Osteocyte (in vitro differentiated cells): Measurements from ENCODE around the gene FASTKD1. TPM values are rescaled to one million over a fixed set of nuclear protein-coding genes. Genes with fewer than 3 reads are reported as not detected.

Source experiments
- DNase-seq: peaks from one replicate; pipeline ENCODE4 v3.0.0; 2021; ENCODE audit warnings: mixed read lengths; ENCODE audit not compliant: unreplicated experiment; ENCODE audit errors: extremely low spot score
- H3K27ac Mint-ChIP-seq: one replicate; pipeline ENCODE4 v1.8.0; 2021; ENCODE audit warnings: mild to moderate bottlenecking, mixed read lengths; ENCODE audit not compliant: unreplicated experiment
- H3K27me3 Mint-ChIP-seq: one replicate; pipeline ENCODE4 v1.8.0; 2021; ENCODE audit warnings: mixed read lengths; ENCODE audit not compliant: unreplicated experiment
- H3K36me3 Mint-ChIP-seq: one replicate; pipeline ENCODE4 v1.8.0; 2021; ENCODE audit warnings: mixed read lengths; ENCODE audit not compliant: unreplicated experiment
- H3K4me1 Mint-ChIP-seq: one replicate; pipeline ENCODE4 v1.8.0; 2021; ENCODE audit warnings: mixed read lengths; ENCODE audit not compliant: unreplicated experiment
- H3K4me3 Mint-ChIP-seq: one replicate; pipeline ENCODE4 v1.8.0; 2021; ENCODE audit warnings: mild to moderate bottlenecking, moderate library complexity, mixed read lengths; ENCODE audit not compliant: unreplicated experiment
- H3K9me3 Mint-ChIP-seq: one replicate; pipeline ENCODE4 v1.8.0; 2021; ENCODE audit warnings: mixed read lengths; ENCODE audit not compliant: unreplicated experiment
- total RNA-seq: library from RNA; stranded (reverse); gene quantifications from 2 replicates; pipeline ENCODE4 v1.2.1, GENCODE V29; 2021
- TF ChIP-seq, protein P1 (sequence below): fragments of 200-600 bp; sonication (generic); IDR thresholded peaks from 2 replicates; pipeline ENCODE4 v1.5.0; 2021; ENCODE audit warnings: antibody characterized with exemption, mild to moderate bottlenecking, moderate library complexity

The FASTKD1 gene
- total RNA-seq, 1 donor from 2014 or later: 15.6 TPM

DNA sequence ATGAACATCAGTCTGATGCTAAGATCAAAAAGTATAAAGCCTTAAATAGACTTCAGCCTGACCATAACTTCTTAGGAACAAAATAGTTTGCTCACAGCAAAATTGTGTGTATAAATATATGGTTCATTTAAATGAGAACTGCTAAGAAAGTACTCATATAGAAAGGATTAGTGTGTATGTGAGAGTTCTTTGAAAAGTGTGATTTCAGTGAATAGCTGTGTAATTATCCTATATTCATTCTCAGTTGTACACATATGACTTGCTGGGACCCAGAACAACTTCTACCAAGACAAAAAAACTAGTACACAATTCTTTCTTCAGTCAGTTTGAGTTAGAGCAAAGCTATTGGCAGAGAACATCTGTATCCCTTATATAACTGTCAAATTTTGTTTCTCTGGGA lies 87.2 kb downstream of the FASTKD1 start:
- DNase-seq: no peak
- Mint-ChIP-seq H3K4me1 (no peaks in the 10 kb centered on the region), H3K9me3 (no peaks in the 10 kb centered on the region), H3K27ac (no peak overlapping the region), H3K4me3 (no peak overlapping the region), H3K36me3 (peaks cover 31% of the 10 kb centered on the region), H3K27me3 (no peaks in the 10 kb centered on the region)
- TF ChIP-seq, protein P1, sequence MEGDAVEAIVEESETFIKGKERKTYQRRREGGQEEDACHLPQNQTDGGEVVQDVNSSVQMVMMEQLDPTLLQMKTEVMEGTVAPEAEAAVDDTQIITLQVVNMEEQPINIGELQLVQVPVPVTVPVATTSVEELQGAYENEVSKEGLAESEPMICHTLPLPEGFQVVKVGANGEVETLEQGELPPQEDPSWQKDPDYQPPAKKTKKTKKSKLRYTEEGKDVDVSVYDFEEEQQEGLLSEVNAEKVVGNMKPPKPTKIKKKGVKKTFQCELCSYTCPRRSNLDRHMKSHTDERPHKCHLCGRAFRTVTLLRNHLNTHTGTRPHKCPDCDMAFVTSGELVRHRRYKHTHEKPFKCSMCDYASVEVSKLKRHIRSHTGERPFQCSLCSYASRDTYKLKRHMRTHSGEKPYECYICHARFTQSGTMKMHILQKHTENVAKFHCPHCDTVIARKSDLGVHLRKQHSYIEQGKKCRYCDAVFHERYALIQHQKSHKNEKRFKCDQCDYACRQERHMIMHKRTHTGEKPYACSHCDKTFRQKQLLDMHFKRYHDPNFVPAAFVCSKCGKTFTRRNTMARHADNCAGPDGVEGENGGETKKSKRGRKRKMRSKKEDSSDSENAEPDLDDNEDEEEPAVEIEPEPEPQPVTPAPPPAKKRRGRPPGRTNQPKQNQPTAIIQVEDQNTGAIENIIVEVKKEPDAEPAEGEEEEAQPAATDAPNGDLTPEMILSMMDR: no peak

GRCh38 chr2:169485650-169486138 lies 88.0 kb downstream of the FASTKD1 start:
- DNase-seq: no peak
- no peak overlapping the region for H3K4me3 Mint-ChIP-seq

DNA sequence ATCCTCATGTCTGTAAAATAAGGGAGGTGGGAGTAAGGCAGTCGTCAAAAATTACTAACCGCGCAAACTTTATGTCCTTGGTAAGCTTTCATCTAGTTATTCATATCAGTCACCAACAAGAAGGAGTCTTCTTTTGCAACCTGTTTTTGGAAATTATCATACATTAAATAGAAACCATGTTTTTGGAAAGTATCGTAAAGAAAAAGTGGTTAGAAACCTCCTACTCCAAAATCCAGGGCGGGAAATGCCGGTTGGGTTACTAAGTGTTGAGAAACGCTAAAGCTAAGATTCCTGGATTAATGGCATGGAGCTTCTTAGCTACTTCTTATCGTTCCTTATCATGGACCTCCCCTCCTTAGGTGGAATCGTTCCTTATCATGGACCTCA lies 93.6 kb downstream of the FASTKD1 start:
- peak overlapping the region; percentile 89 for H3K4me3 Mint-ChIP-seq
- TF ChIP-seq, protein P1: no peak
- H3K27me3 Mint-ChIP-seq: no peaks in the 10 kb centered on the region
- H3K36me3 Mint-ChIP-seq: peaks cover 15% of the 10 kb centered on the region
- peaks cover 13% of the 10 kb centered on the region for H3K4me1 Mint-ChIP-seq
- DNase-seq: no peak
- H3K27ac Mint-ChIP-seq: peak overlapping the region; percentile 88
- H3K9me3 Mint-ChIP-seq: no peaks in the 10 kb centered on the region

More at GRCh38 chr2:169485650-169486138, 88.0 kb downstream of the FASTKD1 start:
- Mint-ChIP-seq H3K4me1 (no peaks in the 10 kb centered on the region), H3K27ac (no peak overlapping the region), H3K36me3 (peaks cover 28% of the 10 kb centered on the region), H3K27me3 (no peaks in the 10 kb centered on the region), H3K9me3 (no peaks in the 10 kb centered on the region)
- TF ChIP-seq, protein P1: no peak

Other genes with a start within 250 kb of the FASTKD1 start
- gene LRP2, start 211.3 kb downstream of the FASTKD1 start, total RNA-seq: 0.24 TPM in 2 replicates
- gene BBS5, start 94.4 kb downstream of the FASTKD1 start, total RNA-seq: 11.1 and 11.6 TPM in 2 replicates
- gene KLHL41, start 64.2 kb downstream of the FASTKD1 start, total RNA-seq: 0.89 and 1.5 TPM in 2 replicates
- gene PPIG, start 10.5 kb upstream of the FASTKD1 start, total RNA-seq: 44.3 and 45.9 TPM in 2 replicates
- gene CFAP210, start 120.5 kb upstream of the FASTKD1 start, total RNA-seq: 0.94 TPM in 1 of 2 replicates, not detected in the other
- 4.8 and 5.3 TPM in 2 replicates for gene PHOSPHO2, start 120.6 kb upstream of the FASTKD1 start, total RNA-seq
- gene KLHL23, start 160.0 kb upstream of the FASTKD1 start, total RNA-seq: 7.1 and 7.9 TPM in 2 replicates
- gene SSB, start 225.0 kb upstream of the FASTKD1 start, total RNA-seq: 103 and 111 TPM in 2 replicates